Transverse colon (tissue), 4 donors: ENCODE results near the gene PRKG1. TPM values are rescaled to one million over a fixed set of nuclear protein-coding genes. Genes with fewer than 3 reads are reported as not detected.

Experiments
- DNase-seq: peaks from one replicate; pipeline ENCODE4 v3.0.0-alpha.2; 2019
- H3K27ac ChIP-seq, 4 donors: fragments of 200-600 bp; sonication (generic); 2 replicates each; pipeline ENCODE4 v1.5.1; 2016 to 2018; ENCODE audit warnings: inconsistent platforms in 4 of 4
- H3K27me3 ChIP-seq: fragments of 200-600 bp; sonication (generic); 2 replicates; pipeline ENCODE4 v1.5.1; 2017; ENCODE audit warnings: inconsistent platforms
- H3K36me3 ChIP-seq, 4 donors: fragments of 200-600 bp; sonication (generic); 2 replicates each; pipeline ENCODE4 v1.5.1; 2017 to 2019; ENCODE audit warnings: inconsistent platforms in 4 of 4
- H3K4me1 ChIP-seq, 4 donors: fragments of 200-600 bp; sonication (generic); 2 replicates each; pipeline ENCODE4 v1.5.1; 2017 to 2020; ENCODE audit warnings: inconsistent platforms in 4 of 4
- H3K4me3 ChIP-seq, 4 donors: fragments of 200-600 bp; sonication (generic); 1 replicate in 1 of 4; 2 replicates in 3 of 4; pipeline versions ENCODE4 v1.5.1 to v1.6.1; 2017 to 2019; ENCODE audit warnings: inconsistent platforms in 4 of 4
- H3K9me3 ChIP-seq, 2 donors: fragments of 200-600 bp; sonication (generic); 2 replicates each; pipeline ENCODE4 v1.5.1; 2017 to 2019; ENCODE audit warnings: inconsistent platforms in 2 of 2
- CTCF ChIP-seq, 5 experiments: fragments of 200-600 bp in 3 of 5; fragments of 450-650 bp in 2 of 5; sonication (generic) in 3 of 5; IDR thresholded peaks; 1 replicate in 2 of 5; 2 replicates in 3 of 5; pipeline ENCODE4 v1.5.1; 2016 to 2017; ENCODE audit warnings: antibody characterized with exemption in 5 of 5, inconsistent platforms in 3 of 5, mild to moderate bottlenecking in 2 of 5, moderate library complexity in 1 of 5
- EP300 ChIP-seq: sonication (generic); formaldehyde crosslinking; IDR thresholded peaks from one replicate; pipeline ENCODE4 v1.6.1; 2017; ENCODE audit warnings: antibody characterized with exemption, low read depth
- POLR2A ChIP-seq: fragments of 450-650 bp; IDR thresholded peaks from one replicate; pipeline ENCODE4 v1.6.1; 2016; ENCODE audit warnings: antibody characterized with exemption, mild to moderate bottlenecking, moderate library complexity
- POLR2AphosphoS5 ChIP-seq, 3 donors: sonication (generic); formaldehyde crosslinking; IDR thresholded peaks; one replicate each; pipeline ENCODE4 v1.6.1; 2016; ENCODE audit warnings: antibody characterized with exemption in 3 of 3
- WGBS, 2 donors: methylation state at CpG; one replicate each; pipeline ENCODE4 v1.1.5; 2018; ENCODE audit warnings: low coverage in 1 of 2; 5-methylcytosine and 5-hydroxymethylcytosine counted together
- in situ Hi-C, 4 donors: fragments of 200-750 bp; cut with MboI; loops; one replicate each; pipeline versions ENCODE4 v1.15.0 to v1.15.1; 2017; ENCODE audit warnings: low sequenced_read_pairs in 3 of 4, low pct_ligation_motif_present in 1 of 4, low pct_unique_long_range_greater_than_20kb in 1 of 4
- intact Hi-C: fragments of 100-400 bp; cut with DNase I; formaldehyde crosslinking; loops from one replicate; pipeline ENCODE4 v1.15.1; 2023; ENCODE audit warnings: low total_unique reads
- total RNA-seq, 4 donors: library from RNA; depleted of rRNA; stranded (reverse); fragments of >200 nt; gene quantifications; one replicate each; pipeline ENCODE4 v1.1.0, GENCODE V29; 2016

PRKG1 gene
- total RNA-seq, 4 donors from 2014 or later, result 17.6 to 30.6 (median 26.9) TPM

- intact Hi-C loops, result no loop called here
- H3K4me3 ChIP-seq, result no peak overlapping the region
- no peak for TF ChIP-seq POLR2A
- no peak for TF ChIP-seq CTCF (IDR thresholded peaks at IDR 0.05)
- no peak for TF ChIP-seq POLR2AphosphoS5 (IDR thresholded peaks at IDR 0.05)
- TF ChIP-seq EP300, result no peak
- no peaks in the 10 kb centered on the region for H3K9me3 ChIP-seq
- no peaks in the 10 kb centered on the region for H3K27me3 ChIP-seq
- H3K27ac ChIP-seq, result no peak overlapping the region
- in situ Hi-C loops, result no loop called here
- no peak for DNase-seq
- H3K4me1 ChIP-seq, result no peaks in the 10 kb centered on the region
- 64 to 73% methylated on average over 2 of the region's 2 CpGs for WGBS, 2 donors
- H3K36me3 ChIP-seq, result no peaks in the 10 kb centered on the region
Measured at GRCh38 chr10:51364674-51365073, 290.4 kb downstream of the PRKG1 start.

GRCh38 chr10:51366044-51366443 is 291.8 kb downstream of the PRKG1 start:
- no peaks in the 10 kb centered on the region for H3K27me3 ChIP-seq
- H3K27ac ChIP-seq, result peak overlapping the region in 1 of 4 donors; percentile 5
- no peak overlapping the region for H3K4me3 ChIP-seq
- no peak for TF ChIP-seq POLR2AphosphoS5 (IDR thresholded peaks at IDR 0.05)
- no peak for TF ChIP-seq POLR2A
- TF ChIP-seq CTCF (IDR thresholded peaks at IDR 0.05), result no peak
- no peak for TF ChIP-seq EP300
- 79 to 100% methylated on average over 1 of the region's 1 CpG for WGBS, 2 donors
- in situ Hi-C loops, result no loop called here
- H3K4me1 ChIP-seq, result no peaks in the 10 kb centered on the region
- DNase-seq, result no peak
- H3K9me3 ChIP-seq, result no peaks in the 10 kb centered on the region
- intact Hi-C loops, result no loop called here
- H3K36me3 ChIP-seq, result no peaks in the 10 kb centered on the region

GRCh38 chr10:51367127-51367526 is 292.8 kb downstream of the PRKG1 start:
- no peak for TF ChIP-seq CTCF (IDR thresholded peaks at IDR 0.05)
- no peak for TF ChIP-seq EP300
- TF ChIP-seq POLR2AphosphoS5 (IDR thresholded peaks at IDR 0.05), result no peak
- TF ChIP-seq POLR2A, result no peak
- H3K9me3 ChIP-seq, result no peaks in the 10 kb centered on the region
- no peaks in the 10 kb centered on the region for H3K36me3 ChIP-seq
- intact Hi-C loops (no loop called here), in situ Hi-C loops (no loop called here)
- DNase-seq, result no peak
- 72 to 77% methylated on average over 4 of the region's 4 CpGs for WGBS, 2 donors
- H3K4me1 ChIP-seq, result peaks cover 0 to 3% (median 0%) of the 10 kb centered on the region in 4 donors
- H3K27me3 ChIP-seq, result no peaks in the 10 kb centered on the region
- H3K4me3 ChIP-seq, result no peak overlapping the region
- H3K27ac ChIP-seq, result peak overlapping the region in 1 of 4 donors; percentile 36

GRCh38 chr10:51367694-51368093 is 293.4 kb downstream of the PRKG1 start:
- Histone ChIP-seq H3K27ac (no peak overlapping the region), H3K4me1 (peaks cover 0 to 3% (median 0%) of the 10 kb centered on the region in 4 donors), H3K9me3 (no peaks in the 10 kb centered on the region), H3K27me3 (no peaks in the 10 kb centered on the region), H3K4me3 (no peak overlapping the region), H3K36me3 (no peaks in the 10 kb centered on the region)
- TF ChIP-seq CTCF (IDR thresholded peaks at IDR 0.05) (no peak), POLR2AphosphoS5 (IDR thresholded peaks at IDR 0.05) (no peak), EP300 (no peak), POLR2A (no peak)
- no peak for DNase-seq
- in situ Hi-C loops (no loop called here), intact Hi-C loops (no loop called here)
- 79 to 93% methylated on average over 1 of the region's 1 CpG for WGBS, 2 donors
